ENCODE results near the gene SEMA6B.
"Not testable (repeated sequence)": the region's sequence is repeated elsewhere in the genome, so short reads cannot be mapped to it uniquely, and the experiment has no call there.

SEMA6B gene

DNA sequence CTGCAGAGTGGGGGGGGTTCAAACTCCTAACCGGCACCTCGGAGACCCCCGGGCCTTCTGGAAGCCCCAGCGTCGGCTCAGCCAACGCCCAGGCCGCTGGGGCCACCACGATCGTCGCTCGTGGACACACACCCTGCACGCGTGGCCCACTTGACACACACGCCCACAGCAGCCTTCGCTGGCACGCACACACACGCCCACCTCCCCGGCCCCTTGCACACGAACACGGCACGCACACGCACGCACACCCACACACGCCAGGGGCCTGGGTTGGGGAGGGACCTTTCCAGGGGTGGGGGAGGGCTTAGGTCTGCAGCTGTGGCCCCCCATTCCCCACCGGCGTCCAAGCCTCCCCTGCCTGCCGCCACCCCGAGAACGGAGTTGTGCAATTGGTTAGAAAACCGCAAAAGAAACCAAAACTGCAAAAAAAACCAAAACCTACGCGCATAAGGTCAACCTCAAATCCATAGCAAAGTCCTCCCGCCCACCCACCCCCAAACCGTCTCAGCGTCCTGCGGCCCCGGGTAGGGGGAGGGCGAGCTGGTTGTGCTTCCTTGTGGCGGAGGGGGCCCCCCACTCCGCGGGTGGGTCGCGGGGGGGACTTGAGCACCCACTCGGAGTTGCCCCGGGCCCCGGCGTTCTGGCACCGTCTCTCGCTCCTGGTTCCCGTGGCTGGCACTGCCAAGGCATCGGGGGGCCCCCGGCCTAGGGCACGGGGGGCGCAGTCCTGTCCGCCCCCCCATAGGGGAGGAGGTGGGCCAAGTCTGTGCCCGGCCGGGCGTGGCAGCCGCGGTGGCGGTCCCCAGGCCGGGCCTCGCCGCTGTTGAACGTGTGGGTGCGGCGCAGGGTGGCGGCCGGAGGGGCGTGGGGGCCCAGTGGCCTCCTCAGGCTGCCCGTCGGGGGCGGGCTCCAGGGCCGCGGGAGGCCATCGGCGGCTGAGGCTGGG, 16.3 kb downstream of the SEMA6B start:
- H3K27ac ChIP-seq, result no peak overlapping the region
- CTCF ChIA-PET, result no interaction called here

DNA sequence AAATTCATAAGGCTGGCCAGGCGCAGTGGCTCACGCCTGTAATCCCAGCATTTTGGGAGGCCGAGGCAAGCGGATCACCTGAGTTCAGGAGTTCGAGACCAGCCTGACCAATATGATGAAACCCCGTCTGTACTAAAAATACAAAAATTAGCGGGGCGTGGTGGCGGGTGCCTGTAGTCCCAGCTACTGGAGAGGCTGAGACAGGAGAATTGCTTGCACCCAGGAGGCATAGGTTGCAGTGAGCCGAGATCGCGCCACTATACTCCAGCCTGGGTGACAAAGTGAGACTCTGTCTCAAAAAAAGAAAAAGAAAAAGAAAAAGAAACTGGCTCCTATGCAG, 17.7 kb downstream of the SEMA6B start:
- POLR2A ChIA-PET (ENCODE audit: low non-redundant PET), result interaction anchor here (0.6 kb wide), 1 partner anchor 933 kb away, joined by 4 read pairs; no protein-coding TSS in a partner anchor
- not testable (repeated sequence) for H3K27ac ChIP-seq; DNase-seq (ENCODE audit: low spot score)
- CTCF ChIA-PET, result interaction anchor here (1.4 kb wide), 1 partner anchor 17 kb away, joined by 4 read pairs; no protein-coding TSS in a partner anchor

More for the DNA sequence above, 16.3 kb downstream of the SEMA6B start:
- TF ChIP-seq, protein P1, sequence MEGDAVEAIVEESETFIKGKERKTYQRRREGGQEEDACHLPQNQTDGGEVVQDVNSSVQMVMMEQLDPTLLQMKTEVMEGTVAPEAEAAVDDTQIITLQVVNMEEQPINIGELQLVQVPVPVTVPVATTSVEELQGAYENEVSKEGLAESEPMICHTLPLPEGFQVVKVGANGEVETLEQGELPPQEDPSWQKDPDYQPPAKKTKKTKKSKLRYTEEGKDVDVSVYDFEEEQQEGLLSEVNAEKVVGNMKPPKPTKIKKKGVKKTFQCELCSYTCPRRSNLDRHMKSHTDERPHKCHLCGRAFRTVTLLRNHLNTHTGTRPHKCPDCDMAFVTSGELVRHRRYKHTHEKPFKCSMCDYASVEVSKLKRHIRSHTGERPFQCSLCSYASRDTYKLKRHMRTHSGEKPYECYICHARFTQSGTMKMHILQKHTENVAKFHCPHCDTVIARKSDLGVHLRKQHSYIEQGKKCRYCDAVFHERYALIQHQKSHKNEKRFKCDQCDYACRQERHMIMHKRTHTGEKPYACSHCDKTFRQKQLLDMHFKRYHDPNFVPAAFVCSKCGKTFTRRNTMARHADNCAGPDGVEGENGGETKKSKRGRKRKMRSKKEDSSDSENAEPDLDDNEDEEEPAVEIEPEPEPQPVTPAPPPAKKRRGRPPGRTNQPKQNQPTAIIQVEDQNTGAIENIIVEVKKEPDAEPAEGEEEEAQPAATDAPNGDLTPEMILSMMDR (conservative IDR thresholded peaks at IDR 0.05; ENCODE audit: low read depth), result no peak
- POLR2A ChIA-PET (ENCODE audit: low non-redundant PET), result no interaction called here
- no peak for DNase-seq (ENCODE audit: low spot score)

DNA sequence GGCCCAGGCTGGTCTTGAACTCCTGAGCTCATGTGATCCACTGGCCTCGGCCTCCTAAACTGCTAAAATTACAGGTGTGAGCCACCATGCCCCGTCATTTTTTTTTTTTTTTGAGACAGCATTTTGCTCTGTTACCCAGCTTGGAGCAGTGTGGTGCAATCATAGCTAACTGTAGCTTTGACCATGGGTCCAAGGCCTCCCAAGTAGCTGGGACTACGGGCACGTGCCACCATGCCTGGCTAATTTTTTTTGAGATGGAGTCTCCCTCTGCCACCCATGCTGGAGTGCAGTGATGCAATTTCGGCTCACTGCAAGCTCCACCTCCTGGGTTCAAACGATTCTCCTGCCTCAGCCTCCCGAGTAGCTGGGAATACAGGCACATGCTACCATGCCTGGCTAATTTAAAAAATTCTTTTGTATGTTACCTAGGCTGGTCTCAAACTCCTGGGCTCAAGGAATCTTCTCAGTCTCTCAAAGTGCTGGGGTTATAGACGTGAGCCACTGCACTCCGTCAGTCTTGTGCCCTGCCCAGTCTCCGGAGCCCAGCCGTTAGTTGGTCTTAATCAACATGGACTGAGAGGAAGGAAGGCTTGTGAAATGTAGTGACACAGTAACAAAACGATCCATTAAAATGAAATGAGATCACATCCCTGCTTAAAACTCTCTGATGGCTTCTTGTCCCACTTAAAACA, 18.2 kb downstream of the SEMA6B start:
- TF ChIP-seq, protein P1 (conservative IDR thresholded peaks at IDR 0.05; ENCODE audit: low read depth), result no peak
- no peak overlapping the region for H3K27ac ChIP-seq
- POLR2A ChIA-PET (ENCODE audit: low non-redundant PET), result interaction anchor here (0.6 kb wide), 1 partner anchor 932 kb away, joined by 4 read pairs; no protein-coding TSS in a partner anchor
- CTCF ChIA-PET, result interaction anchor here (1.4 kb wide), 1 partner anchor 16 kb away, joined by 4 read pairs; no protein-coding TSS in a partner anchor
- no peak for DNase-seq (ENCODE audit: low spot score)

DNA sequence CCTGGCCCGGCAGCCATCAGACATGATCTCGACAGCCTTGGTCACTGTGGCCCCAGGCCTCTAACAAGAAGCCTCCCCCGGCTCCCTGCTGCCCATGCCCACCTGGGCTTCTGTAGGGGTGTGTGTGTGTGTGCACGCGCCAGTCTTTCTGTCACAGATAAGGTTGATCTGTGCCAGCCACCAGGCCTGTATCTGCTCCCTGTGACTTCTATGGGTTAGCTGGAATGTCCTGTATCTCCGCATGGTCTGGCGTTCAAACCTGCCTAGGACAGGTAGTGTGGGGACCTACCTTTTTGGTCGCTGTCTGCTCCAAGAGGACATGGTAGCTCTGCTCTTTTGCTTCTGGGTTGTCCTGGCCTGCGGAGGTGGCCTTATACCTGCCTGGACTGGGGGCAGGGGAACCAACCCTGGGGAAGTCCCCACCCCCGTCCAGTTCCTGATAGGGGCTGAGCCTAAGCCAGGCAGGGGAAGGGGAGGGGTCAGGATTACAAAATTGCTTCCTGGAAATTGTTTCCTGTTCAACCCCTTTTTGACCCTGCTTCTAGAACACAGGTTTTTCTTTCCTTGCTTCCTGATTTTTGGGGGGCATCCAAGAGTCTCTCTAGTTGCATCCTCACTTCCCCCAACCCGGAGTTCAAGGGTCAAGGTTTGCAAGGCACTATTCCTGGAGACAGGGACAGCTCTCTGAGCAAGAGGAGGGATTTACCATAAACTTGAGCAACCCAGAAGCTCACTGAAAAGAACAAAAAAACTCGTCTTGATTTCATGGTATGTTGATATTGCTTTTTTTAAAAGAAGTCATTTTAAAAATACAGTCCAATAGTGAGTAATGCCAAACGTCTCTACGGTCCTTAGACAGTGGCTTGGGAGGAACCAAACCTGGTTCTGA, 19.5 kb downstream of the SEMA6B start, which contains the start of gene LRG1:
TSS of gene LRG1 (minus strand) at position 344 of the 889 bp plus-strand sequence. CDS start at position 321, 23 bp downstream.
- CTCF ChIA-PET, result interaction anchor here (0.8 to 1.3 kb wide), 3 partner anchors 17 to 96 kb away, joined by 3 read pairs; no protein-coding TSS in a partner anchor
- TF ChIP-seq, protein P1 (conservative IDR thresholded peaks at IDR 0.05; ENCODE audit: low read depth), result no peak
- DNase-seq (ENCODE audit: low spot score), result no peak
- POLR2A ChIA-PET (ENCODE audit: low non-redundant PET), result no interaction called here
- H3K27ac ChIP-seq, result no peak within 1 kb of the TSS

DNA sequence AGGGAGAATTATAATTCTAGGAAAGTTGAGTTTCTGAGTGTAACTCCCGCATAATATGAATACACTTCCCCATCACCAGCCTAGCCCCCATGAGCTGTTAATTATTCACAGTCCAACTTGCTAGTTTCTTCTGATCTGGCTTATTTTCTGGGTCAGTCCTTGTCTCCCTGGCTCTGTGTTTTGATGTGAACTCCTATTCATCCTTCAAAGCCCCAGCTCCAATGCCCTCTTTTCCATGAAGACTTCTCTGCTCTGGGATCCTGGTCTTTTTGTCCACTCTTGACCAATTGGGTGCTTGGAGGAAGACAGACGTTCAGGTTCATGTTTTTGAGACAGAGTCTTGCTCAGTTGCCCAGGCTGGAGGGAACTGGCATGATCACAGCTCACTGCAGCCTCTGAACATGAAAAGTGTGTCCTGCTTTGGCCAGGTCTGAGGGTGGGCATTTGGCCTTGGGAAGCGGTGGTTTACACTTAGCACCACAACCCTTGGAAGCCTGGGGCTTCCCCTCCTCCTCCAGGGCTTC, 20.3 kb downstream of the SEMA6B start:
- DNase-seq (ENCODE audit: low spot score), result no peak
- POLR2A ChIA-PET (ENCODE audit: low non-redundant PET), result no interaction called here
- CTCF ChIA-PET, result interaction anchor here (0.6 to 1.3 kb wide), 5 partner anchors 8 to 165 kb away, joined by 3 to 4 read pairs (median 3); no protein-coding TSS in a partner anchor
- H3K27ac ChIP-seq, result no peak overlapping the region
- TF ChIP-seq, protein P1 (conservative IDR thresholded peaks at IDR 0.05; ENCODE audit: low read depth), result no peak

DNA sequence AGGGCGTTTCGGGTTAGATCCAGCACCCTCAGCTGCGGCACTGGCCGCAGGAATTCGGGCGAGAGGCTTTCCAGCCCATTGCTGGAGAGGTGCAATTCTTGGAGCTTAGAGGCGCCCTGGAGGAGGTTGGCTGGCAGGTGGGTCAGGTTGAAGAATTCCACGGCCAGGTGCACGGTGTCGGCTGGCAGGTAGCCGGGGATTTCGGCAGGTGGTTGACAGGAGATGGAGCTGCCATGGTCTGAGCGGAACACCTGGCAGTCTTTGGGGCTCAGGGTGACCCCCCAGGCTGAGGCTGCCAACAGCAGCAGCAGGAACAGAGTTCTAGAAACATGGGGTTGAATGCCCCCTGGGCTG, 20.9 kb downstream of the SEMA6B start:
- CTCF ChIA-PET, result interaction anchor here (0.6 to 1.3 kb wide), 5 partner anchors 9 to 164 kb away, joined by 3 to 6 read pairs (median 3); no protein-coding TSS in a partner anchor
- TF ChIP-seq, protein P1 (conservative IDR thresholded peaks at IDR 0.05; ENCODE audit: low read depth), result no peak
- no peak for DNase-seq (ENCODE audit: low spot score)
- no peak overlapping the region for H3K27ac ChIP-seq
- POLR2A ChIA-PET (ENCODE audit: low non-redundant PET), result no interaction called here
